ENCODE results near the gene BCAS3.

The BCAS3 gene

DNA sequence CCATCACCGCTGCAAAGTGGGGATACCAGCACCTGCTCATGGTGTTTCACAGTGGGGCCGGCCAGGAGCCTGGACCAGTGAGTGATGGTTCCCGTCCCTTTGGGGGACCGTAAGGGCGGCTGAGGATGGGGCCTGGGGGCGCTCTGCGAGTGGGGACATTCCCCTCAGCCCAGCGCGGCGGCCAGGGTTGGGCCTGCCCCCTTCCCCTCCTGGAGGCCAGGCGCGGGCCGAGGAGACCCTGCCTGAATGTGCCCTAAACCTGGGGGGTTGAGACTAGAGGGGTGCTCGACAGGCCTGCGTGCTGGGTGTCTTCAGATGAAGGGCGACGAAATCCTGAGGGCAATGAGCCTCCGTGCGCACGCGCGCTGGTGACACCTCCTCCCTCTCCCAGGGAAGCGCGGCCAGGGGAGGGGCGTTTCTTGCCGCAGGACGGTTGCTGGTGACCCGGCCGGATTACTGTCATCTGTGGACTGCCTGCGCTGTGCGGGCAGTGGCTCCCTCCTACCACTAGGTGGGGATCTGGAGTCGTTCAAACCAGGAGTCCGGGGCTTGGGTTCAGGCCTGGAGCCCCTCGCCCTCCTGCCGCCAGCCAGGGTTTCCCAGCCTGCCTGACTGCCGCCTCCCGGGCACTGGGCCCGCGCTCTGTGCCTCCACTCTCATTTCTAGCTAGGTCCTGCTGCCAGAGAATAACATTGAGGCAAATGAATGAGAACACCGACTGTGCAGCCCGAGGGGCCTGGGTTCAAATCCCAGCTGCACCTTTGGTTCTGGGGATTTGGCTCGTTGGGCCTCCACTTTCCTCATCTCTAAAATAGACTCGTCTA, 739.1 kb downstream of the BCAS3 start:
- H3K4me3 ChIP-seq (ENCODE audit: low read length) = peak overlapping the region; percentile 20
- peak; percentile 24 for DNase-seq (ENCODE audit: low read depth)
- TF ChIP-seq, protein P1, sequence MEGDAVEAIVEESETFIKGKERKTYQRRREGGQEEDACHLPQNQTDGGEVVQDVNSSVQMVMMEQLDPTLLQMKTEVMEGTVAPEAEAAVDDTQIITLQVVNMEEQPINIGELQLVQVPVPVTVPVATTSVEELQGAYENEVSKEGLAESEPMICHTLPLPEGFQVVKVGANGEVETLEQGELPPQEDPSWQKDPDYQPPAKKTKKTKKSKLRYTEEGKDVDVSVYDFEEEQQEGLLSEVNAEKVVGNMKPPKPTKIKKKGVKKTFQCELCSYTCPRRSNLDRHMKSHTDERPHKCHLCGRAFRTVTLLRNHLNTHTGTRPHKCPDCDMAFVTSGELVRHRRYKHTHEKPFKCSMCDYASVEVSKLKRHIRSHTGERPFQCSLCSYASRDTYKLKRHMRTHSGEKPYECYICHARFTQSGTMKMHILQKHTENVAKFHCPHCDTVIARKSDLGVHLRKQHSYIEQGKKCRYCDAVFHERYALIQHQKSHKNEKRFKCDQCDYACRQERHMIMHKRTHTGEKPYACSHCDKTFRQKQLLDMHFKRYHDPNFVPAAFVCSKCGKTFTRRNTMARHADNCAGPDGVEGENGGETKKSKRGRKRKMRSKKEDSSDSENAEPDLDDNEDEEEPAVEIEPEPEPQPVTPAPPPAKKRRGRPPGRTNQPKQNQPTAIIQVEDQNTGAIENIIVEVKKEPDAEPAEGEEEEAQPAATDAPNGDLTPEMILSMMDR (conservative IDR thresholded peaks at IDR 0.05; ENCODE audit: low read depth, low read length) = peak; percentile 95

DNA sequence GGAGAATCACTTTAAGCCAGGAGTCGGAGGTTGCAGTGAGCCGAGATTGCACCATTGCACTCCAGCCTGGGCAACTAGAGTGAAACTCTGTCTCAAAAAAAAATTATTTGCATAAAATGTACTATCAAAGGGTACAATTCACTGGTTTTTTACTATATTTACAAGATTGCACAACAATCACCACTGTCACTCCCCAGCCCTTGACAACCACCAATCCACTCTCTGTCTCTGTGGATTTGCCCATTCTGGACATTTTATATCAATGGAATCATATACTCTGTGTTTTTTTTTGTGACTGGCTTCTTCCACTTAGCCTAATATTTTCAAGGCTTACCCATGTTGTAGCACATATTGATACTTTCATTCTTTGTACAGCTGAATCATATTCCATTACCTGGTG, 740.8 kb downstream of the BCAS3 start:
- H3K4me3 ChIP-seq (ENCODE audit: low read length) = no peak overlapping the region
- DNase-seq (ENCODE audit: low read depth) = no peak
- TF ChIP-seq, protein P1 (conservative IDR thresholded peaks at IDR 0.05; ENCODE audit: low read depth, low read length) = no peak

DNA sequence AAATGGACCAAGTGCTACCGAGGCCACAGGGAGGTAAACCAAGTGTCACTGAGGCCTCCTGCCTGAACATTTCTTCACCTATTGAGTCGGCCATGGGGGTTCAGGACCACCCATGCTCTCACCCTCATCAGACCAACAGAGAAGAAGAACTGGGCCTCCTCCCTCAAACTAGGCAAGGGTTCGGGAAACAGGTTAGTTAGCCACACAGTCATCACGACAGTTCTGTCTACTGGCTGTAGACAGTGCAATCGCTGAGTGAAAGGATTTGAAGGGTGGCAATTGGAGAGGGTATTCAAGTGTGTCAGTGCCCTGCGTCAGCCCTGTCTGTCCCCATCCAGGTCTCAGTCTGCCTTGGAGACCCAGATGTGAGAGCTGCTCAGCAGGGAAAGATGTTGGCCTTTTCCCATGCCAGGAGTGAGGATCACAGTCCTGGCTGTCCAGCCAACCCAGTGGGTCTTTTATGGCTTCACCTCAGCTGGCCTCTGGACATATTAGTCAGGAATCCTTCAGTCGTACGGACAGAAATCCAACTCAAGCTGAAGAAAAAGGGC, 741.9 kb downstream of the BCAS3 start:
- no peak overlapping the region for H3K4me3 ChIP-seq (ENCODE audit: low read length)
- DNase-seq (ENCODE audit: low read depth) = no peak
- TF ChIP-seq, protein P1 (conservative IDR thresholded peaks at IDR 0.05; ENCODE audit: low read depth, low read length) = no peak

DNA sequence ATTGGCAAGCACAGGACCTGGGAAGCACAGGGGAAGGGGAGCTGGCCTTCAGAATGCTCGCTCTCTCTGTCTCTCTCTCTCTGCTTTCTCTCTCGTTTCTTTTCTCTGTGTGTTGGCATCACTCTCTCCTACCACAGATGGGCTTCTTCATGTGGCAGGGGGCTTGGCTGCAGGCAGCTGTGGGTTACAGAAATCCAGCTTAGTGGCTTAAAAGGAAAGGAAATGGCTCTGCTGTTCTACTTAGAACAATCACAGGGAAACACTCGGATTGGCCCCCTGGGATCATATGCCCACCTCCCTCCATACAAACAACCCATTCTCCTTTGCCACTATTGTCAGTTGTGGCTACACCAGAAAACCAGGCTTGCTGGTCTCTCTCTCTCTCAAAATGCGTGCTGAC, 742.4 kb downstream of the BCAS3 start:
- TF ChIP-seq, protein P1 (conservative IDR thresholded peaks at IDR 0.05; ENCODE audit: low read depth, low read length) = no peak
- no peak for DNase-seq (ENCODE audit: low read depth)
- H3K4me3 ChIP-seq (ENCODE audit: low read length) = no peak overlapping the region

DNA sequence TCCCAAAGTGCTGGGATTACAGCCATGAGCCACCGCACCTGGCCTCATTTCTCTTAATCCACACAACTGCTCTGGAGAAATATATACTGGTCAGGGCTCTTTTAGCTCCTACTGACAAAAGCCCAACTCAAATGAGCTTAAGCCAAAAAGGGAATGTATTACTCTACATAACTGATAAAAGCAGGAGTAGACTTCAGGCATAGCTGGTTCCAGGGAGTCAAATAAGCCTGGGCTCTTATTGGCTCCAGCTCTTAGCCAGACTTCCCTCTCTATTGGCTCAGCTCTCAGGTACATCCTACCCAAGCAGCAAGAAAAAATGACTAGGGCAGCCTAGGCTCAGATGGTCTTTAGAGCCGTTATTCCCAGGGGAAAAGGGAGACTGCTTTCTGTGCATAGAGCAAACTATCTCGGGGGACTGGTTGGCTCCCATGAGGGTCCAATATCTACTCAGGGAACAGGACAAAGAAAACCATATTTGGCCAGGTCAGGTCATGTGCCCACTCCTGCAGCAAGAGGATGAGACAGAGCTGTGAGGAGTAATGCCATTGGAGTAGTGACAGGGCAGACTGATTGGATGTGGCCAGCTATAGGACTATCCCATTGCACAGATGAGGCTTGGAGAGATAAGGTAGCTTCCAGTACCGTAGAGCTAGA, 743.2 kb downstream of the BCAS3 start:
- no peak for DNase-seq (ENCODE audit: low read depth)
- TF ChIP-seq, protein P1 (conservative IDR thresholded peaks at IDR 0.05; ENCODE audit: low read depth, low read length) = no peak
- no peak overlapping the region for H3K4me3 ChIP-seq (ENCODE audit: low read length)

DNA sequence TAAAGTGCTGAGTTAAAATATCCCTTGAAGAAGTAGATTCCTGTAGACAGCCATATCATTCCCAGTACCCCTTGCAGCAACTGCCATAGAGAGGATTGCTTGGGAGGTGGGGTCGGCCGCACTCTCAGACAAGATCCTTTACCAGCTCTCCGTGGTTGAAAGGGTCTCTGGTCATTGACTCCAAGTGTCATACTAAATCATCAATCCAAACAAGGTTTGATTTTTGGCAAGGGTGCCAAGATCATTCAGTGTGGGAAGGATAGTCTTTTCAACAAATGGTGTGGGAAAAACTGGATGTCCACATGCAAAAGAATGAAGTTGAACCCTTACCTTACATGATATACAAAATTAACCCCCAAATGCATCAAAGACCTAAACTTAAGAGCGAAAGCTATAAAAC, 743.8 kb downstream of the BCAS3 start:
- no peak for DNase-seq (ENCODE audit: low read depth)
- no peak overlapping the region for H3K4me3 ChIP-seq (ENCODE audit: low read length)
- TF ChIP-seq, protein P1 (conservative IDR thresholded peaks at IDR 0.05; ENCODE audit: low read depth, low read length) = no peak
